Gastrocnemius medialis (tissue), 4 donors: ENCODE data around the gene NAV2. TPM values are rescaled to one million over a fixed set of nuclear protein-coding genes. Genes with fewer than 3 reads are reported as not detected.

Experiments
- ATAC-seq, 2 donors: fragments of 150-250 bp; one replicate each; pipeline ENCODE4 v1.9.1; 2016
- DNase-seq, 2 donors: peaks; one replicate each; pipeline ENCODE4 v3.0.0-alpha.2; 2019
- H3K27ac ChIP-seq, 4 donors: fragments of 200-600 bp; sonication (generic); 1 replicate in 1 of 4; 2 replicates in 3 of 4; pipeline ENCODE4 v1.5.1; 2016 to 2018; ENCODE audit warnings: mild to moderate bottlenecking in 2 of 4, moderate library complexity in 1 of 4
- H3K27me3 ChIP-seq, 3 donors: fragments of 200-600 bp; sonication (generic) in 2 of 3; 1 replicate in 1 of 3; 2 replicates in 2 of 3; pipeline versions ENCODE4 v1.5.1 to v1.6.0; 2016 to 2019; ENCODE audit warnings: mild to moderate bottlenecking in 1 of 3, moderate library complexity in 1 of 3
- H3K36me3 ChIP-seq, 2 donors: fragments of 200-600 bp; sonication (generic) in 1 of 2; one replicate each; pipeline ENCODE4 v1.5.1; 2017 to 2018
- H3K4me1 ChIP-seq, 2 donors: fragments of 200-600 bp; sonication (generic) in 1 of 2; one replicate each; pipeline ENCODE4 v1.5.1; 2016 to 2017; ENCODE audit warnings: mild to moderate bottlenecking in 2 of 2
- H3K4me3 ChIP-seq, 4 donors: fragments of 200-600 bp; sonication (generic) in 3 of 4; 1 replicate in 1 of 4; 2 replicates in 3 of 4; pipeline ENCODE4 v1.5.1; 2016 to 2019; ENCODE audit warnings: mild to moderate bottlenecking in 2 of 4
- H3K9me3 ChIP-seq, 3 donors: fragments of 200-600 bp; sonication (generic) in 2 of 3; 1 replicate in 1 of 3; 2 replicates in 2 of 3; pipeline ENCODE4 v1.5.1; 2016 to 2019
- POLR2A ChIP-seq, 2 donors: fragments of 450-650 bp; IDR thresholded peaks; one replicate each; pipeline ENCODE4 v1.6.1; 2017; ENCODE audit warnings: antibody characterized with exemption in 2 of 2, mild to moderate bottlenecking in 2 of 2, moderate library complexity in 2 of 2
- in situ Hi-C, 4 donors: fragments of 200-750 bp; cut with MboI; loops; one replicate each; pipeline versions ENCODE4 v1.15.0 to v1.8.0; 2017; ENCODE audit warnings: low sequenced_read_pairs in 4 of 4
- intact Hi-C: fragments of 100-400 bp; cut with DNase I; formaldehyde crosslinking; loops from one replicate; pipeline ENCODE4 v1.15.1; 2023; ENCODE audit warnings: low total_unique reads
- total RNA-seq, 4 donors: library from RNA; depleted of rRNA; stranded (reverse); fragments of >200 nt; gene quantifications; one replicate each; pipeline versions ENCODE4 v1.1.0 to v1.2.3, GENCODE V29; 2016
- TF ChIP-seq, protein P1 (sequence below), 5 experiments: fragments of 450-650 bp in 3 of 5; fragments of 200-600 bp in 2 of 5; sonication (generic) in 2 of 5; IDR thresholded peaks in 4 of 5; conservative IDR thresholded peaks in 1 of 5; 1 replicate in 4 of 5; 2 replicates in 1 of 5; pipeline ENCODE4 v1.5.1; 2016 to 2019; ENCODE audit warnings: antibody characterized with exemption in 5 of 5, mild to moderate bottlenecking in 3 of 5, moderate library complexity in 3 of 5

NAV2 gene
- total RNA-seq, 4 donors from 2014 or later: 3.2 to 7.7 (median 5.5) TPM

DNA sequence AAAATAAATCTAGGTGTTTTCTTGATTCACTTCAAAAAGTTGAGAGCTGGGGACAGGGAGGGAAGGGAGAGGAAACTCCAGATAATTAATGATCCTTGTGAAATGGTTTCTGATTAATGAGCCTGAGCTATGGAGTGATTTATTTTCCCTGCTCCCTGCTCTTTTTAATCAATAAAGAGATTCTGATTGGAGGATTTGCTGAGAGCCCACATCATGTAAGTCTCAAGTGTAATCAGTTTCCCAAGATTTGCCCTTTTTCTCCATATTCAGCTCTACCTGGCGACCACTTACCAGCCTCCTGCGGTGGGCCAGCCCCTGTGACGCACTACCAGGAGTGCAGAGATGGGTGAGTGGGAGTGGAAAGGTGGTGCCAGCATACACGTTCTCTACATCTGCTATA is 114.0 kb downstream of the NAV2 start:
- no peak for TF ChIP-seq POLR2A (IDR thresholded peaks at IDR 0.05)
- TF ChIP-seq, protein P1, sequence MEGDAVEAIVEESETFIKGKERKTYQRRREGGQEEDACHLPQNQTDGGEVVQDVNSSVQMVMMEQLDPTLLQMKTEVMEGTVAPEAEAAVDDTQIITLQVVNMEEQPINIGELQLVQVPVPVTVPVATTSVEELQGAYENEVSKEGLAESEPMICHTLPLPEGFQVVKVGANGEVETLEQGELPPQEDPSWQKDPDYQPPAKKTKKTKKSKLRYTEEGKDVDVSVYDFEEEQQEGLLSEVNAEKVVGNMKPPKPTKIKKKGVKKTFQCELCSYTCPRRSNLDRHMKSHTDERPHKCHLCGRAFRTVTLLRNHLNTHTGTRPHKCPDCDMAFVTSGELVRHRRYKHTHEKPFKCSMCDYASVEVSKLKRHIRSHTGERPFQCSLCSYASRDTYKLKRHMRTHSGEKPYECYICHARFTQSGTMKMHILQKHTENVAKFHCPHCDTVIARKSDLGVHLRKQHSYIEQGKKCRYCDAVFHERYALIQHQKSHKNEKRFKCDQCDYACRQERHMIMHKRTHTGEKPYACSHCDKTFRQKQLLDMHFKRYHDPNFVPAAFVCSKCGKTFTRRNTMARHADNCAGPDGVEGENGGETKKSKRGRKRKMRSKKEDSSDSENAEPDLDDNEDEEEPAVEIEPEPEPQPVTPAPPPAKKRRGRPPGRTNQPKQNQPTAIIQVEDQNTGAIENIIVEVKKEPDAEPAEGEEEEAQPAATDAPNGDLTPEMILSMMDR (IDR thresholded peaks at IDR 0.05 in 4 of 5, conservative IDR thresholded peaks at IDR 0.05 in 1 of 5): no peak
- in situ Hi-C loops: no loop called here
- DNase-seq (no peak), ATAC-seq (no peak)
- H3K36me3 ChIP-seq: no peaks in the 10 kb centered on the region
- no peaks in the 10 kb centered on the region for H3K9me3 ChIP-seq
- intact Hi-C loops: no loop called here
- no peak overlapping the region for H3K27ac ChIP-seq
- H3K27me3 ChIP-seq: no peaks in the 10 kb centered on the region
- H3K4me3 ChIP-seq: no peak overlapping the region
- no peaks in the 10 kb centered on the region for H3K4me1 ChIP-seq

DNA sequence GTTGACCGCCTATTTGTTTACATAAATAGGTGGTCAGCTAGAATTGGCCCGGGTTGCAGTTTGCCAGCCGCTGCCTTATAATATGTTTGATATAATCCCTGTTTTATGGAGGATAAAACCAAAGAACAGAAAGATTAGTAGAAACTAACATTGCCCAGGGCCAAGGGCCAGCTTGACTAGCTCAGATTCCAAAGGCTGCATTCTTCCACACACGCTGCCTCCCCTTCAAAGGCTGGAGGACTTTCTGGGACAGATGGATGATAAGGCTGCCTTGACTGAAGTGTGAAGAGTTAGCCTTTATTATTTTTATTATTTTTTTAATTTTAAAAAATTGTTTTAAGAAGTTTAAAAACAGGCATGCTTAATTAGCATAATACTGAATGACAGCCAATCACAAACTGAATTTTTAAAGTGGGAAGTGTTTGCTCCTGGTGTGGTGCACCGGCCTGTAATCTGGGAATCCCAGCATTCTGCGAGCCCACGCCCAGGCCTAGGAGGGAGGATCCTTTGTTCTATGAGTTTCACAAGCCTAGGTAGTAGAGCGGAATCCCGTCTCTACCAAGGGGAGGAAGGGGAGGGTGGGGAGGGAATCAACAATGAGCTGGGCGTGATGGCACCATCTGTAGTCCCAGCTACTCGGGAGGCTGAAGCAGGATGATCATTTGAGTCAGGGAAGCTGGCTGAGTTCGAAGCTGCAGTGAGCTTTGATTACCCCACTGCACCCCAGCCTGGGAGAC is 114.9 kb downstream of the NAV2 start:
- Histone ChIP-seq H3K27ac (no peak overlapping the region), H3K4me3 (no peak overlapping the region), H3K9me3 (no peaks in the 10 kb centered on the region), H3K27me3 (no peaks in the 10 kb centered on the region), H3K36me3 (no peaks in the 10 kb centered on the region), H3K4me1 (no peaks in the 10 kb centered on the region)
- intact Hi-C loops (no loop called here), in situ Hi-C loops (no loop called here)
- ATAC-seq (no peak), DNase-seq (no peak)
- no peak for TF ChIP-seq POLR2A (IDR thresholded peaks at IDR 0.05)
- TF ChIP-seq, protein P1 (IDR thresholded peaks at IDR 0.05 in 4 of 5, conservative IDR thresholded peaks at IDR 0.05 in 1 of 5): no peak

DNA sequence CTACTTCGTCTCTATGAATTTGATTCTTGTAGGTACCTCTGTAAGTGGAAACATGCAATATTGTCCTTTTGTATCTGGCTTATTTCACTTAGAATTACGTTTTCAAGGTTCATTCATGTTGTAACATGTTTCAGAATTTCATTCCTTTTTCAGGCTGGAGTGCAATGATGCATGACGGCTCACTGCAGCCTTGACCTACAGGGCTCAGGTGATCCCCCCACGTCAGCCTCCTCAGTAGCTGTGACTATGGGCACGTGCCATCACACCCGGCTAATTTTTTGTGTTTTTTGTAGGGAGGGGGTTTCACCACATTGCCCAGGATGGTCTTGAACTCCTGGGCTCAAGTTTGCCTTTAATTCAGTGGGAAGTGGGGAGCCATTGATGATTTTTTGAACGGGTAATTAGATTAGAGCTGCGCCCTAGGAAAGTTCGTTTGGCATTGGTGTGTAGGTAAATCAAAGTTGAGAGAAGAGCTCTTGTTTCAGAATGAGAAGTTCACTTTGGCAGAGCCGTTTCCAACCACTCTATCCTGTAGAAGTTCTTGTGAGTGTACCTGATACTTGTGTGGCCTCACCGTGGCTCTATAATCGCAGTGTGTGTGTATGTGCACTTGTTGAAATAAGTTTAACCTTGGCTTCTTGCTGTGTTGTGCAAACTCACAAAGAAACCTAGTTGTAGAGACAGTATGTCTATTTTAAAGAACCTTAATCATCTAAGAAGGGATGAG is 115.9 kb downstream of the NAV2 start:
- H3K4me3 ChIP-seq: no peak overlapping the region
- DNase-seq: no peak
- H3K27ac ChIP-seq: no peak overlapping the region
- TF ChIP-seq POLR2A (IDR thresholded peaks at IDR 0.05): no peak
- TF ChIP-seq, protein P1 (IDR thresholded peaks at IDR 0.05 in 4 of 5, conservative IDR thresholded peaks at IDR 0.05 in 1 of 5): no peak
- no peaks in the 10 kb centered on the region for H3K36me3 ChIP-seq
- ATAC-seq: no peak
- in situ Hi-C loops (no loop called here), intact Hi-C loops (no loop called here)
- H3K27me3 ChIP-seq: no peaks in the 10 kb centered on the region
- H3K4me1 ChIP-seq: no peaks in the 10 kb centered on the region
- no peaks in the 10 kb centered on the region for H3K9me3 ChIP-seq

GRCh38 chr11:19829109-19829837 is 116.6 kb downstream of the NAV2 start:
- no peak for ATAC-seq

More at GRCh38 chr11:19829109-19829837, 116.6 kb downstream of the NAV2 start:
- Histone ChIP-seq H3K4me1 (no peaks in the 10 kb centered on the region), H3K9me3 (no peaks in the 10 kb centered on the region), H3K36me3 (no peaks in the 10 kb centered on the region), H3K27ac (no peak overlapping the region), H3K27me3 (no peaks in the 10 kb centered on the region), H3K4me3 (no peak overlapping the region)
- intact Hi-C loops (no loop called here), in situ Hi-C loops (no loop called here)
- TF ChIP-seq, protein P1 (IDR thresholded peaks at IDR 0.05 in 4 of 5, conservative IDR thresholded peaks at IDR 0.05 in 1 of 5): no peak
- TF ChIP-seq POLR2A (IDR thresholded peaks at IDR 0.05): no peak
- DNase-seq: no peak
